Activated T-cell treated with anti-CD3 and anti-CD28 coated beads for 1 hour (primary cell): ENCODE results near the gene RCOR2.

Source experiments
- DNase-seq: peaks from one replicate; pipeline ENCODE4 v3.0.0-alpha.2; 2020; ENCODE audit warnings: low read depth

The RCOR2 gene

GRCh38 chr11:63922673-63923192 lies 5.8 kb upstream of the RCOR2 start:
- DNase-seq: no peak

DNA sequence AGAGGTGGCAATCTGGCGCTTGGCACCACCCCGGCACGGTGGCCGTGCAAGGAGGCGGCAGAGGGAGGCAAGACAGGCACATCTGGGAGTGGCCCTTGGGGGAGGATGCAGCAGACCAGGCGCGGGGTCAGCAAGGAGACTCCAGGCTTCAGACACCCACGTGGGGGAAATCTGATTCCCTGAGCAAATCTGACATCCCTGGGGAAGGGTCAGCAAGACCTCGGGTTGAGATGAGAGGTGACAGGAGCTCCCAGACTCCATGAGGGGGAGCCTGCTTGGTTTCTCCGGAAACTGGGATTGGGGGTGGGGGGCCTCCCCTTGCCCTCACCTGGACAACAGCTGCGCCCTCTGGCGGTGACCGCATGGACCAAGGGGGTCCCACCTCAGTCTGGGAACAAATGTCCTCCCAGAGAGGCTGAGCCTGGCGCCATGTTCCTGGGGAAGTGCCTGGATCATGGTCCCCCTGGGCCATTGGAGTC lies 4.0 kb upstream of the RCOR2 start:
- peak; percentile 31 for DNase-seq

DNA sequence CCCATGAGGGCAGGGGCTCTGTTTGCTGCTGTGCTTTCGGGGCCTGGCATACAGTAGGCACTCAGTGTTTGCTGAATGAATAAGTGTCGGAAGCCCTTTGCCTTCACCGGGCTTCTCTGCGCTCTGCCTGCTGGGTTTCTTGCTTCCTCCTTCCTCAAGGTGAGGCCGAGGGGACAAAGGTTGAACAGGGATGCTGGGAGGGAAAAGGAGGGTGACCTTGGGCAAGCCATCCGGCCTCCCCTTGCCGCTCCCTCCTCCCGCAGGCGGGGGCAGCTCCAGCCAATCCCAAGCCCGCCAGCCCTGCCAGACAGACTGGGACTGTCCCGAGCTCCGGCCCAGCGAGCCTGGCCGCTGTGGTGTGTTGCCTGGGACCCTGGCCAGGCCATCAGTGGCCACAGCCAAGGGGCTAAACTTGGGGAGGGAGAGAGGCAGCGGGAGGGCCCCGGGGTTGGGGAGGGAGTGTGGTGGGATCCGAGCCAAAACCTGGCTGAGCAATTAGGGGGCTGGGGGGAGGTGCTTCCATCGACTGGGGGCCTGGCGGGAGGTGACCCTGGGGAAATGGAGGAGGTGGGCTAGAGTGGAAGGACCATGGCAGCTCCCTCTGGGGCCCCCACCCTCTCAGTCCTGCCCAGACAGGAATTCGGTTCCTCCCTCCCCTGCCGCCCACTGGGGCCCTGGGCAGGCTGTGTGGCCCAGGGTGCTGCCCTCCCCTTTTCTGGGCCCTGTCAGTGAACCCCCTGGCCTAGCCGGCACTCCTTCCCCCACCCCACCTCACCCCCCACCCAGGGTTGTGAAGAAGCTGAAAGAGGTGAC lies 3.4 kb upstream of the RCOR2 start:
- no peak for DNase-seq

DNA sequence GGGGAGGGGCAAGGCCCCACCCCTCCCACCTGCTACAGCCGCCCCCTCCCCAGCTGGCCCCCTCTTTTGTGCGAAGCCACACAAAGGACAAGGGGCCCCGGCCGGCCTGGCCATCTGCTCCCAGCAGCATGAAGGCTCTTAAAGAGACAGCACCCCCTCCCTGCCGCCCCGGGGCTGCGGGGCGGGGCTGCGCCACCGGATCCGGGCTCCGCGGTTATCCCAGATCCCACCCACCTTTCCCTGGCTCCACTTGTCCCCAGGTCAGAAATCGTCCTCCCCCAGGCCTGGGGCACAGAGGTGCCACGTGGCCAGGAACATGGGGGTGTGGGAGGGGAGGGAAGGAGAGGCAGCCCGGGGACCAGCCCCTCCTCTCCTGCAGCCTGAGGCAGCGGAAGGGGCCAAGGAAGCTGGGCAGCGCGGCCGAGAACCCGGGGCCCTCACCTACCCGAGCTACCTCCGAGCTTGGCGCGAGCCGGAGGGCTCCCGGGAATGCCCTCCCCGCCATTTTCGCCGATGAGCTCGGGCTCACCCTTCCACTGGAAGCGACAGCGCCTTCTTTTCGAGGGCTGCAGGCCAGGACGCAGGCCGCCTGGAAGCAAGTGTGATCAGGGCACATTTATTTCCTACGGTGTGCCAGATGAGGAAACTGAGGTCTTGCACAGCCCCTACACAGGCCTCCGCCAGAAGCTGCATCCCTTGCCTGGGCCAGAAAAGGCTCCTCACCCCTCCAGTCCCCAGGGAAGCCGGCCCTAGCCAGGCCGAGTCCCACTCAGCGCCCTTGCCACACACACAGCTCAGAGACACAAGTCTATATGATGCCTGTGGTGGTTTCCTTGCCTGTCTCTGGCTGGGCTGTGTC lies 2.5 kb upstream of the RCOR2 start:
- no peak for DNase-seq

DNA sequence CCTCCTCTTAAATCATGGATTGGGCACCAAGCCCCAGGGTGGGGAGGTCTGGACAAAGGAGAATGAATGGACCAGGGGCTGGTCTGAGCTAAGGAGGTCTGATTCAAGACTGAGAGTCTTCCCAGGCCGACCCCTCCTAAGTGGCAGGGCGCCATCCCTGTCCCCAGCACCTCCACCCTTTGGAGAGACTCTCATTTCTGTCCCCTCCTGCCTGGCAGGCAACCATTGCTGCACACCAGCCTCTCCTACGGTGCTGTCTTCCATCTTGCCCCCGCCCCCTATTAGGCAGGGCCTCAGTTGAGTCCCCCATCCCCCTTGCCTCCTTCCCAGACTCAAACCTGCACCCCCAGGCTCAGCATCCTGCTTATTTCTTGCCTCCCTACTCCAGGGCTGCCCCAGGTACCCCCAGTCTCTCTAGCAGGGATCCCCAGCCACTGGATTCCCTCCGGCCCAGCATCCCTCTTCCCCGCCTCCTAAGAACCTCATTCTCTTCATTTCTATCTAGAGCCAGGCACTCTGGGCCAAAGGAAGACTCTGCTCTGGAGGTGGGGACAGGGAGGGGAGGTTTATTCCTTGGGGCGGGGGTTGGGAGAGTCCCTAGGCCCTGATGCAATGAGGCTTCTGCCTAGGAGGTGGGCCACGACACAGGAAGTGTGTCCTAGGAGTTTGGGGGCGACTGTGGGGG lies 1.7 kb upstream of the RCOR2 start:
- DNase-seq: no peak

GRCh38 chr11:63917692-63918506 lies 935 bp upstream of the RCOR2 start:
- DNase-seq: no peak

DNA sequence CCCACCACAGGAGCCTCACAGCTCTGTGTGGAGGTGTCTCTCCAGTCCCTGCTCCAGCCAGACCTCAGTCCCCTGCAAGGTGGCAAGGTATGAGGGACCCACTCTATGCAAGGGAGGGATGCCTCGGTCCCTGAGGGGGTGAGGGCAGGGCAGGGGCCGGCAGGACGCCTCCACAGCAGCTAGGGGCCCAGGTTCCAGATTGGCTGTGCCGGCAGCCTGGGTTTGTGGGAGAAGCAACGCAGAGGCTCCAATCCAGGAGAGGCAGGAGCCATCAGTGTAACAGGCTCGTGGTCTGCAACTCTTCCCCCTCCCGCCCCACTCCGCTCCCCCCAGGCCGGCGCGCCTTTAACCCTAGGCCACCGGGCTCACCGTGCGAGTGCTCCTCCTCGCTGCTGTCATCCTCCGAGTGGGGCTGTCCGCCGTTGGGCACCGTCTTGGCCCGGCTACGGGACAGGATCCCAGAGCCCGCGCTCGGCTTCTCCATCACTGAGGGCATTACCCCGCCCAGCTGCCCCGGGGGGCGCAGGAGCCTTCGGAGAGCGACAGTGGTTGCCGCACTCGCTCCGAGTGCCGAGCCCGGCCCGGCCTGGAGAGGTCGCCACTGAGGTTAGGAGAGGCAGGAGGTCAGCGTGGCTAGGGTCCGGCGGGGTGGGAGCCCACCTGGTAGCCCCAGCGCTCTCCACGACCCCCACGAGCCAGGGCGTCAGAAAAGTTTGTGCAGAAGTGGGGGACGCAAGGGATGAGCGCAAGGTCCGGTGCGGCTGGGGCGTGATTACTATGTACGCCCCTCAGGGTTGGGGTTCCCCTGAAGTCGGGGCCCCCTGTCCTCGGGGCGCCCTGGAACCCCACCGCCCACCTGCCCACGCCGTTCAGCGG lies 765 bp downstream of the RCOR2 start:
- DNase-seq: no peak

DNA sequence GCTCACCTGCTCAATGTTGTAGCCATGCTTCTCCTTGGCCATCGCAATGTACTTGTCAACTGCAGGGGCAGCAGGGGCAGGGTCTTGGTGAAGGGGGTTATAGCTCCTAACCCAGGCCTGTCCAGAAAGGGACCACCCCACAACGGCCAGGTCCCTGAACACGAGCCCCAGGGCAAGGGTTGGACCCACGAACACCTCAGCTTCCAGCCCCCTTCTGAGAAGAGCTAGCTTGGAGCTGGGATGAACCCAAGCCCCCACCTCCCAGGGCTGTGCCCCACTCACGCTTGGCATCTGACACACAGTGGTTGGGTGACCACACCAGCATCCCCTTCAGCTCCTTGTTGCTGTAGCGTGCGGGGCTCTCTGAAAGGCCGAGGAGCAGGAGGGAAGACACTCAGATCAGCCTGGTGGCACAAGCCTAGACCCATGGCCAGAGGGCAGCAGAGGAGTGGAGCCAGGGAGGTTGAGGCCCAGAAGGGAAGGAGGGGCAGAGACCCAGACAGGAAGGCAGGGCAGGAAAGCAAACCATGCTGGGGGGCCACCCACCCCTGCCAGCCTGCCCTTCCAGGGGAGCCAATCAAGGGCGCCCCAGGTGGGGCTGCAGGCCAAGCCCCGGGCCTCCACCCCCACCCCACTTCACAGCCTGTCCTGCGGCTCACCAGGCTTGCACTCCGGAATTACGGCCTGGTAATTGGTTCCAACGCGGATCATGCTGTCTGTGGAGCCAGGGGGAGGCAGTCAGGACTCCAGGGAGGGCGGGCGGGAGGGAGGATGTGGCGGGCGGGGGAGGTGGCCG lies 1.9 kb downstream of the RCOR2 start:
- no peak for DNase-seq

- DNase-seq: no peak
These were observed 2.8 kb downstream of the RCOR2 start for GRCh38 chr11:63913866-63914830.

DNA sequence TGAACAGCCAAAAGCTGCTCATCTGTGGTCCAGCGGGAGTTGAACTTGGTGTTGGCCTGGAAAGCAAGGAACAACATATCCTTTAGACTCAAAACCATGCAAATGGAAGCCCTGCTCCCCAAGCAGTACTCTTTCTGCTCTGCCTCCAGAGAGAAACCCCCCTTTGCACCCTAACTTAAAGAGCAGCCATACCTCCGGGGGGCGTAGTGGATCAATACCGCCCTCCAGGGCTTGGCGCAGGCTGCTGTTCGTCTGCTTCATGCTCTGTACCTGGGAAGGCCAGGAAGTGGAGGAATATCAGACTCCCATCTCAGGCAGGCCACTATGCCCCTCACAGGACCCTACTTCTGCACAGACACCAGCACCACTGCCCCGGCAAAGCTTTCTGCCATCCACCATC lies 4.3 kb downstream of the RCOR2 start:
- no peak for DNase-seq

- DNase-seq: no peak
These were observed 5.1 kb downstream of the RCOR2 start for GRCh38 chr11:63911876-63912275.

GRCh38 chr11:63911440-63911839 lies 5.5 kb downstream of the RCOR2 start:
- DNase-seq: no peak

- DNase-seq: no peak
These were observed 6.3 kb downstream of the RCOR2 start for GRCh38 chr11:63910675-63911074.

DNA sequence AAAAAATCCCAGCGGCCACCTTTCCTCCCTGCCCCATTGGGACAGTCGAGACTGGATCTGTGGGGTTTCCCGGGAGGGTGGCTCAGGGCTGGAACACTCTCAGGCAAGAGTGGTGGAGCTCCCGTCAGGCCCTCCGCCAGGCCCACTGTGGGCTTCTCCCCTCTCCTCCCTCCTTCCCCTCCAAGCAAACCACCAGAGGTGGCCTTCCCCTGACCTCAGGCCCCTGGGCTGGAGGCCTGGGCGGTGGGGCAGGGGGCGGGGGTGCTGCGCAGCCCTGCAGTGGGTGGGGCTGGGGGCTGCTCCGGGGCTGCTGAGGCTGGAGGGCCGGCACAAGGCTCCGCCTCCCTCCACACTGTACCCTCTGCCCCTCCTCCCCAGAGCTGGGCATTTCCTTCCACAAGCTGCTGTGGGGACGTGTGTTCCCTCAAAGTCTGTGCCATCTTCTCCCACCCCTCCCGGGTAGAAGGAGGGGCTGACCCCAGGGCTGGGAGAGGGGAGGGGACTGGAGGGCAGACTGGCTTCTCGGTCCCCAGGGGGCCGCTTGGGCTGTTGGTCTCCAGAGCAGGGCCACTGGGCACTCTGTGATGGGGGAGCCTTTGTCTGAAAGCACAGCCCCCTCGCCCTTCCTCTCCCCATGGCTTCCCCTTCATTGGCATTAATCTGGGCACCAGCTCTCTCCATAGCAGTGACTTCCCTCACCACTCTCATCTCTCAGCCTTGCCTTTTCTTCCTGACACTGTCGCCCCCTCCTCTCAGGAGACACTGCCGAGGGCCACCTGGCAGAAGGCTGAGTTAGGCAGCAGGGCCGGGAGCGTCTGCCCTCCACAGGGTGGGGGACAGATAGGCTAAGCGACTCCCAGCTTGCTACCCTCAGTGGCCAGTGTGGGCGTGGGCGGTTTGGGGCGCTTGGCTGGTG lies 7.1 kb downstream of the RCOR2 start:
- DNase-seq: no peak

- DNase-seq: no peak
These were observed 8.1 kb downstream of the RCOR2 start for GRCh38 chr11:63908631-63909401.

- DNase-seq: no peak
These were observed 9.0 kb downstream of the RCOR2 start for GRCh38 chr11:63907808-63908530.
